ENCODE measurements around the gene AKAP12.

AKAP12 gene

GRCh38 chr6:151240036-151240685 is 394 bp downstream of the AKAP12 start:
- no peak for DNase-seq

GRCh38 chr6:151240791-151241642 is 1.2 kb downstream of the AKAP12 start:
- DNase-seq, result no peak

GRCh38 chr6:151241853-151242252 is 2.1 kb downstream of the AKAP12 start:
- no peak for DNase-seq

- no peak for DNase-seq
Measured at GRCh38 chr6:151242420-151242861, 2.7 kb downstream of the AKAP12 start.

GRCh38 chr6:151243481-151243880 is 3.7 kb downstream of the AKAP12 start:
- no peak for DNase-seq

- DNase-seq, result no peak
Measured at GRCh38 chr6:151247490-151247889, 7.7 kb downstream of the AKAP12 start.

- DNase-seq, result no peak
Measured at GRCh38 chr6:151248295-151248694, 8.5 kb downstream of the AKAP12 start.

GRCh38 chr6:151252634-151253033 is 12.9 kb downstream of the AKAP12 start:
- no peak for DNase-seq

GRCh38 chr6:151254451-151255081 is 14.8 kb downstream of the AKAP12 start:
- DNase-seq, result no peak

GRCh38 chr6:151255811-151256210 is 16.0 kb downstream of the AKAP12 start:
- no peak for DNase-seq

GRCh38 chr6:151257985-151258445 is 18.2 kb downstream of the AKAP12 start:
- DNase-seq, result no peak

GRCh38 chr6:151260205-151260604 is 20.4 kb downstream of the AKAP12 start:
- no peak for DNase-seq

- no peak for DNase-seq
Measured at GRCh38 chr6:151263035-151263434, 23.3 kb downstream of the AKAP12 start.

GRCh38 chr6:151263967-151264366 is 24.2 kb downstream of the AKAP12 start:
- DNase-seq, result no peak

- DNase-seq, result no peak
Measured at GRCh38 chr6:151265282-151265681, 25.5 kb downstream of the AKAP12 start.

- no peak for DNase-seq
Measured at GRCh38 chr6:151269321-151269995, 29.7 kb downstream of the AKAP12 start.

GRCh38 chr6:151275121-151275520 is 35.4 kb downstream of the AKAP12 start:
- DNase-seq, result no peak

GRCh38 chr6:151275566-151275965 is 35.8 kb downstream of the AKAP12 start:
- no peak for DNase-seq

GRCh38 chr6:151276112-151276740 is 36.5 kb downstream of the AKAP12 start:
- DNase-seq, result no peak

GRCh38 chr6:151279891-151280290 is 40.1 kb downstream of the AKAP12 start:
- DNase-seq, result no peak

- no peak for DNase-seq
Measured at GRCh38 chr6:151280859-151281258, 41.1 kb downstream of the AKAP12 start.

- no peak for DNase-seq
Measured at GRCh38 chr6:151284012-151284411, 44.2 kb downstream of the AKAP12 start.
